NCI-H510A (cell line): ENCODE data around the gene ST6GALNAC4.
A peak's percentile ranks its signal among the peaks of the same experiment; 100 is the strongest.

Experiments used
- DNase-seq: peaks from one replicate; lab custom pipeline; 2025; lab: John Stamatoyannopoulos, UW

Gene ST6GALNAC4

GRCh38 chr9:127912296-127912695 lies 4.5 kb downstream of the ST6GALNAC4 start:
- no peak for DNase-seq

GRCh38 chr9:127910613-127911205 lies 6.1 kb downstream of the ST6GALNAC4 start:
- no peak for DNase-seq

GRCh38 chr9:127909839-127910273 lies 7.0 kb downstream of the ST6GALNAC4 start:
- no peak for DNase-seq

GRCh38 chr9:127908660-127908926 lies 8.2 kb downstream of the ST6GALNAC4 start:
- no peak for DNase-seq

GRCh38 chr9:127907867-127908659 lies 8.8 kb downstream of the ST6GALNAC4 start:
- no peak for DNase-seq

GRCh38 chr9:127905788-127906191 lies 11.1 kb downstream of the ST6GALNAC4 start:
- DNase-seq, result no peak

- no peak for DNase-seq
These were observed 11.7 kb downstream of the ST6GALNAC4 start for GRCh38 chr9:127905004-127905728.

GRCh38 chr9:127904561-127905003 lies 12.3 kb downstream of the ST6GALNAC4 start:
- no peak for DNase-seq

- peak; percentile 56 for DNase-seq
These were observed 13.0 kb downstream of the ST6GALNAC4 start for GRCh38 chr9:127903557-127904475.

- no peak for DNase-seq
These were observed 17.5 kb downstream of the ST6GALNAC4 start, which contains the start of gene ST6GALNAC6 for GRCh38 chr9:127899128-127899943. Gene ST6GALNAC6 (minus strand): TSS chr9:127899603. CDS start chr9:127897981, 1,622 bp downstream.

GRCh38 chr9:127898433-127899127 lies 18.3 kb downstream of the ST6GALNAC4 start:
- DNase-seq, result no peak

GRCh38 chr9:127897193-127897692 lies 19.6 kb downstream of the ST6GALNAC4 start:
- no peak for DNase-seq

- DNase-seq, result no peak
These were observed 20.2 kb downstream of the ST6GALNAC4 start for GRCh38 chr9:127896395-127897192.

- DNase-seq, result no peak
These were observed 21.0 kb downstream of the ST6GALNAC4 start for GRCh38 chr9:127895811-127896210.

GRCh38 chr9:127893392-127893791 lies 23.4 kb downstream of the ST6GALNAC4 start:
- DNase-seq, result no peak

- no peak for DNase-seq
These were observed 24.0 kb downstream of the ST6GALNAC4 start for GRCh38 chr9:127892831-127893230.

GRCh38 chr9:127890053-127890452 lies 26.8 kb downstream of the ST6GALNAC4 start:
- DNase-seq, result no peak

- no peak for DNase-seq
These were observed 29.0 kb downstream of the ST6GALNAC4 start for GRCh38 chr9:127887792-127888191.

- DNase-seq, result no peak
These were observed 30.4 kb downstream of the ST6GALNAC4 start for GRCh38 chr9:127886401-127886972.
